ENCODE data around the gene STARD9. TPM values are rescaled to one million over a fixed set of nuclear protein-coding genes. Genes with fewer than 3 reads are reported as not detected.

STARD9 gene
- total and polyA plus RNA-seq, 4 donors, result 2.4 to 27.6 (median 10.8) TPM

GRCh38 chr15:42577514-42578031 is 2.2 kb downstream of the STARD9 start:
- no peaks in the 10 kb centered on the region for H3K9me3 ChIP-seq (ENCODE audit: control insufficient read depth in 4 of 4, insufficient read depth in 3 of 4, low read length in 3 of 4)
- ATAC-seq (ENCODE audit: insufficient read depth, low FRiP score) (no peak), DNase-seq (peak; percentile 62 to 96 (median 92))
- no peak overlapping the region for H3K4me3 ChIP-seq
- H3K4me1 ChIP-seq (ENCODE audit: control insufficient read depth in 5 of 5, insufficient read depth in 5 of 5, low read length in 5 of 5), result peaks cover 4 to 35% (median 6%) of the 10 kb centered on the region in 5 donors
- H3K9ac ChIP-seq (ENCODE audit: insufficient read depth in 1 of 2, low read length in 2 of 2), result no peak overlapping the region
- 4 to 21% methylated on average over 1 of the region's 1 CpG for WGBS, 2 donors
- peak overlapping the region; percentile 33 to 41 for H3K27ac ChIP-seq (ENCODE audit: low read depth in 1 of 2, low read length in 1 of 2)
- no peaks in the 10 kb centered on the region for H3K36me3 ChIP-seq (ENCODE audit: control insufficient read depth in 4 of 4, insufficient read depth in 4 of 4, low read length in 4 of 4)
- no peak for TF ChIP-seq CTCF (IDR thresholded peaks at IDR 0.05; ENCODE audit: control extremely low read depth, extremely low read depth)
- H3K27me3 ChIP-seq (ENCODE audit: control insufficient read depth in 3 of 3, insufficient read depth in 3 of 3, low read length in 2 of 3), result no peaks in the 10 kb centered on the region

- no peaks in the 10 kb centered on the region for H3K27me3 ChIP-seq (ENCODE audit: control insufficient read depth in 3 of 3, insufficient read depth in 3 of 3, low read length in 2 of 3)
- no peak for TF ChIP-seq CTCF (IDR thresholded peaks at IDR 0.05; ENCODE audit: control extremely low read depth, extremely low read depth)
- no peak overlapping the region for H3K9ac ChIP-seq (ENCODE audit: insufficient read depth in 1 of 2, low read length in 2 of 2)
- no peak overlapping the region for H3K4me3 ChIP-seq
- ATAC-seq (ENCODE audit: insufficient read depth, low FRiP score) (no peak), DNase-seq (no peak)
- peaks cover 4 to 50% (median 6%) of the 10 kb centered on the region in 5 donors for H3K4me1 ChIP-seq (ENCODE audit: control insufficient read depth in 5 of 5, insufficient read depth in 5 of 5, low read length in 5 of 5)
- 86 to 90% methylated on average over 2 of the region's 2 CpGs for WGBS, 2 donors
- H3K9me3 ChIP-seq (ENCODE audit: control insufficient read depth in 4 of 4, insufficient read depth in 3 of 4, low read length in 3 of 4), result no peaks in the 10 kb centered on the region
- H3K27ac ChIP-seq (ENCODE audit: low read depth in 1 of 2, low read length in 1 of 2), result no peak overlapping the region
- H3K36me3 ChIP-seq (ENCODE audit: control insufficient read depth in 4 of 4, insufficient read depth in 4 of 4, low read length in 4 of 4), result no peaks in the 10 kb centered on the region
These were observed 3.7 kb downstream of the STARD9 start for GRCh38 chr15:42578984-42579537.

- TF ChIP-seq CTCF (IDR thresholded peaks at IDR 0.05; ENCODE audit: control extremely low read depth, extremely low read depth), result no peak
- Histone ChIP-seq H3K27me3 (ENCODE audit: control insufficient read depth in 3 of 3, insufficient read depth in 3 of 3, low read length in 2 of 3) (no peaks in the 10 kb centered on the region), H3K4me1 (ENCODE audit: control insufficient read depth in 5 of 5, insufficient read depth in 5 of 5, low read length in 5 of 5) (peaks cover 4 to 49% (median 6%) of the 10 kb centered on the region in 5 donors), H3K36me3 (ENCODE audit: control insufficient read depth in 4 of 4, insufficient read depth in 4 of 4, low read length in 4 of 4) (peaks cover 0 to 5% (median under 1%) of the 10 kb centered on the region in 4 donors), H3K9ac (ENCODE audit: insufficient read depth in 1 of 2, low read length in 2 of 2) (peak overlapping the region in 1 of 2 donors; percentile 38), H3K4me3 (peak overlapping the region; percentile 21), H3K27ac (ENCODE audit: low read depth in 1 of 2, low read length in 1 of 2) (peak overlapping the region; percentile 83), H3K9me3 (ENCODE audit: control insufficient read depth in 4 of 4, insufficient read depth in 3 of 4, low read length in 3 of 4) (peaks cover 0 to 1% (median 0%) of the 10 kb centered on the region in 4 donors)
- ATAC-seq (ENCODE audit: insufficient read depth, low FRiP score), result peak; percentile 91
- DNase-seq, result peak; percentile 88 to 94 (median 90)
- WGBS, 2 donors, result 1% methylated on average over 37 of the region's 37 CpGs
These were observed 5.9 kb downstream of the STARD9 start for GRCh38 chr15:42581272-42581730.

Measured in lung (tissue), 12 donors.